Measurements from ENCODE around the gene AOPEP.

DNA sequence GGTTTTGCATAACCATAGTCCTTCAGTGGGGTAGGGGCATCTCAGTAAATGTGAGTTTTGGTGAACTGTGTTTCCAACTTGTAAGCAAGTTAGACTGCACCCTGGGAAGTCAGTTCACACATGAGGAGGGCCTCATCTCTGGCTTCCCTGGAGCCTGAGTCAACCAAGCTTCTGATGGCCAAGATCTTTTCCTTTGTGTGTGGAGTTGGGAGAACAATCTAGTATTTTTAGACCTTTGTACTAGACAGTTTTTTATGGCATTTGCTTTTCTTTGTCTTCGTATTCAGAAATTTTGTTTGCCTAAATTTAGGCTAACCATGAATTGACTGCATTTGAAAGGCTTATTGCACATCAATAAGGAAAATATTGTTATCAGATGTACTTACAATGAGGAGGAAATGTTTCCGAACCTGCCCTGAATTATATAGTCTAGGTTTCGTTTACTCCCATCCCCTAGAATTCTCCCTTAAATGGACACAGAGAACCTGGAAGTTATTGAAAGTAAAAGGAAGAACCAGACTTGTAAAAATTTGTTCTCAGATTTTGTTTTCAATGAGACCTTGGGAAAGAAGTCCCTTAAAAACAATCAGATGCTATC lies 204.6 kb downstream of the AOPEP start:
- TF ChIP-seq, protein P1, sequence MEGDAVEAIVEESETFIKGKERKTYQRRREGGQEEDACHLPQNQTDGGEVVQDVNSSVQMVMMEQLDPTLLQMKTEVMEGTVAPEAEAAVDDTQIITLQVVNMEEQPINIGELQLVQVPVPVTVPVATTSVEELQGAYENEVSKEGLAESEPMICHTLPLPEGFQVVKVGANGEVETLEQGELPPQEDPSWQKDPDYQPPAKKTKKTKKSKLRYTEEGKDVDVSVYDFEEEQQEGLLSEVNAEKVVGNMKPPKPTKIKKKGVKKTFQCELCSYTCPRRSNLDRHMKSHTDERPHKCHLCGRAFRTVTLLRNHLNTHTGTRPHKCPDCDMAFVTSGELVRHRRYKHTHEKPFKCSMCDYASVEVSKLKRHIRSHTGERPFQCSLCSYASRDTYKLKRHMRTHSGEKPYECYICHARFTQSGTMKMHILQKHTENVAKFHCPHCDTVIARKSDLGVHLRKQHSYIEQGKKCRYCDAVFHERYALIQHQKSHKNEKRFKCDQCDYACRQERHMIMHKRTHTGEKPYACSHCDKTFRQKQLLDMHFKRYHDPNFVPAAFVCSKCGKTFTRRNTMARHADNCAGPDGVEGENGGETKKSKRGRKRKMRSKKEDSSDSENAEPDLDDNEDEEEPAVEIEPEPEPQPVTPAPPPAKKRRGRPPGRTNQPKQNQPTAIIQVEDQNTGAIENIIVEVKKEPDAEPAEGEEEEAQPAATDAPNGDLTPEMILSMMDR (IDR thresholded peaks at IDR 0.05; ENCODE audit: insufficient read depth, low read length, poor library complexity, severe bottlenecking): no peak
- no peak for TF ChIP-seq EZH2phosphoT487 (conservative IDR thresholded peaks at IDR 0.05; ENCODE audit: low read length)

Data from SU-DHL-6 (cell line).